ENCODE data around the gene CRABP2. TPM values are rescaled to one million over a fixed set of nuclear protein-coding genes. Genes with fewer than 3 reads are reported as not detected.
A peak's percentile ranks its signal among the peaks of the same experiment; 100 is the strongest.

CRABP2 gene
- total and polyA plus RNA-seq, 2 donors: 25.3 to 37.9 TPM

DNA sequence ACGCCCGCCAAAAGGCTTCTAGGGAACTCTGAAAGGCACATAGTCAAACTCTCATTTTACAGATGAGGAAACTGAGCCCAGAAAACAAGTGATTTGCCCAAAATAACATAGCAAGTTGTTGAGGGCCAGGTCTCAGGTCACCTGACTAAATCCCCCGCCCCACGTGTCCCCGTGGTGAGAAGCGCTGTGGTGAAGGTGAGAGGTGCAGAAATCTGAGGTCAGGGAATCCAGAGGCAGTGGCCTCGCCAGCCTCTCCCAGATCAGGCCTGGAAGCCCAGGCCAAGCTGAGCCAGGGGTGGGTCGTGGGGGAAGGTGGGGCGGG is 41.0 kb upstream of the CRABP2 start:
- Histone ChIP-seq H3K4me3 (ENCODE audit: low read depth, low read length) (peak overlapping the region; percentile 45), H3K27ac (ENCODE audit: low read depth) (peak overlapping the region; percentile 98), H3K4me1 (ENCODE audit: insufficient read depth) (no peaks in the 10 kb centered on the region), H3K36me3 (ENCODE audit: insufficient read depth) (no peaks in the 10 kb centered on the region)
- 44% methylated on average over 9 of the region's 9 CpGs for WGBS
- DNase-seq (ENCODE audit: extremely low spot score): no peak

DNA sequence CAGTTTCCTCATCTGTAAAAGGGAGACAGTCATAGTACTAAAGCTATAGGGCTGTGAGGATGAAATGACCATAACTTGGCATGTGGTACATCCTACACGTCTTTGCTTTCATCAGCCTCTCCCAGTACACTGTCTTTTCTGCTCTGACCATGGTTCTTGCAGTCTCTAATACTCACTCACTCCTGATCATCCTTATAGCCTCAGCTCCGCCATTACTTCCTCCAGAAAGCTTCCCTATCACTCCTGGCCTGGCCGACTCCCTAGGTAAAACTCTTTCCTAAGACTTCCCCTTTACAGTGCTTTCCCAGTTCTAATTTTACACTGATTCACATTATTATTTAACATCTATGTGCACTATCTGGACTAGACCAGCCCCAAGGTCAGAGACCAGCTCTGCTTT is 40.5 kb upstream of the CRABP2 start:
- H3K4me1 ChIP-seq (ENCODE audit: insufficient read depth): no peaks in the 10 kb centered on the region
- no peak overlapping the region for H3K4me3 ChIP-seq (ENCODE audit: low read depth, low read length)
- no peaks in the 10 kb centered on the region for H3K36me3 ChIP-seq (ENCODE audit: insufficient read depth)
- no peak for DNase-seq (ENCODE audit: extremely low spot score)
- WGBS: 67% methylated on average over 3 of the region's 3 CpGs
- no peak overlapping the region for H3K27ac ChIP-seq (ENCODE audit: low read depth)

DNA sequence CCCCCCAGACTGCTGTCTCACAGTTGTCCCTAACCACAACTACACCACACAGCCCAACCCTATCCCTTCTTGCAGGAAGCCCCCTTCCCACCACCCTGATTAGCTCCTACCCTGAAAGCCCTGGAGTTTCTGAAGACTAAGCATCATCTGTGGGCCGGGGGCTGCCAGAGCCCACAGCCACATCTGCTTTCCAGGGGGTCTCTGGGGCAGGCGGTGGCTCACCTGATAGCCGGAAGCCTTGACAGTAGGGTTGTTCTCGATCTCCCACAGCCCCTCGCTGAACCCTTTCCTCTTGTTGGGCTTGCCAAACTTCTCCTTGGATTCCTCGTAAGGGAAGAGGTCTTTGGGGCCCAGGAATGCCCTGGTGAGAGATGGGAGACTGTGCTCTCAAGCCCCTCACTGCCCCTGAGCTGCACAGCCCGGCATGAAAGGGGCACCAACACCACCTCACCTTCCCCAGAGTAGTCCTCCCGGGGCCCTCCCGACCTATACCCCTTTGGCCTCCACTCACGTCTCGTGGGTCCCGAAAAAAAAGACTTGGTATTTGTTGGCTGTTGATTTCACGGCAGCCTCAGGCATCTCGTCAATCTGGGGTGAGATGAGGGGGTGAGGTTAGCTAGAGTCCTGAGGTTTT is 39.5 kb upstream of the CRABP2 start:
- no peak for DNase-seq (ENCODE audit: extremely low spot score)
- no peak overlapping the region for H3K4me3 ChIP-seq (ENCODE audit: low read depth, low read length)
- 85% methylated on average over 14 of the region's 14 CpGs for WGBS
- no peak overlapping the region for H3K27ac ChIP-seq (ENCODE audit: low read depth)
- no peaks in the 10 kb centered on the region for H3K4me1 ChIP-seq (ENCODE audit: insufficient read depth)
- H3K36me3 ChIP-seq (ENCODE audit: insufficient read depth): no peaks in the 10 kb centered on the region

DNA sequence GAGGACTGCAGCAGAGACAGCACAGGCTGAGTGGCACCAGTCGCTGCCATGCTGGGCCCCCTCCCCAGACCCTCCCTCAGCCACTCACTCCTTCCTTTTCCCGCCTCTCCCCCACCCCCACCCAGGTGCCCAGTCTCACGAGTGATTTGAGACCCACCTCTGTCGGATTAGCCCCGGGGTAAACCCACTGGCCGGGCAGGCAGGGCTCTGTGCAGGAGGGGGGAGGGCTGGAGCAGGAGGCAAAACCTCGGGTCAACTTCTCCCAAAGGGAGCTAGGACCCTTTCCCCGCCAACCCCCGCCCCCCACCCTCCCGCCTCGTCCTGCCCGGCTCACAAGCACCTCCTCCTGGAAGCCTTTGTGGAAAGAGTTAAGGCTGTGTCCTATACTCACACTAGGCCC is 39.0 kb upstream of the CRABP2 start:
- Histone ChIP-seq H3K4me3 (ENCODE audit: low read depth, low read length) (no peak overlapping the region), H3K36me3 (ENCODE audit: insufficient read depth) (no peaks in the 10 kb centered on the region), H3K27ac (ENCODE audit: low read depth) (no peak overlapping the region), H3K4me1 (ENCODE audit: insufficient read depth) (no peaks in the 10 kb centered on the region)
- DNase-seq (ENCODE audit: extremely low spot score): no peak
- 79% methylated on average over 12 of the region's 12 CpGs for WGBS

DNA sequence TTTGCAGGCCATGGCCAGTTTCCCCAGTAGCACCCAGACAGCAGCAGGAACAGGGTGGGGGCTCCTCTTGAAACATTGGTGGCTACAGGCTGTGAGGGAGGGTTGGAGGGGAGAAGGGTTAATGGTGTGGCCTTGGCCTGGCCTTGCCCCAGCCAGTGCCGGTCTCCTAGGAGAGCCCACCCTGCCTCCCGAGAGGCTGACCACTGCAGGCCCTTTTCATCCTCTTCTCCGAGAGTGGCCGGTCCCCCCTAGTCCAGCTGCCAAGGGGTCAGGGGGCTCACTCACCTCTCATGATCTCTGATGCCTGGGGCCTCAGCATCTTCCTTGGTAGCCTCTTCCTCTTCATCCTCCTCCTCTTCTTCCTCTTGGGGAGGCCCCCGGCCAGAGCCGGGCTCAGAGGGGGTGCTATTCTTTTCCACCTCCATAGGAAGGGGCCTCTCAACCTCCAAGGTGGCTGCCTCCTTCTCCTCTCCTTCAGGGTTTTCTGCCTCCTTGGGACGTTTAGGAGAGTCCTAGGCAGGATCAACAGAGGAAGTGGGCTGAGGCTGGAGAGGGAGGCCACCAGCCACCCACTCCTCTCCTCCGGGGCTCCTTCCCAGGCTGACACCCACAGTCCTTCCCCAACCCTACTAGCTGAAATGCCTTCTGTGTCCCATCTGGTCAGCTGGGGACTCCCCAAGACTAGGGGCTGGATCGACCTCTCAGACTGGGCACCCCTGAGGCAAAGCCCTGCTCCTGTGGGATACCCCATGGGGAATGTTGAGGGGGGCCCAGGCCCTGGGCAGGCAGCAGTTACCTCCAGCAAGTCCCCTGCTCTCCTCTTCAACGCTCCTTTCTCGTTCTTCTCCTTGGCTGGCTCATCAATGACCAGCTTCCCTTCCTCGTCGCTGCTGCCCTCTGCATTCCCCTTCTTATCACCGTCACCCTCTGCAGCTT is 38.3 kb upstream of the CRABP2 start:
- Histone ChIP-seq H3K4me3 (ENCODE audit: low read depth, low read length) (no peak overlapping the region), H3K27ac (ENCODE audit: low read depth) (no peak overlapping the region), H3K36me3 (ENCODE audit: insufficient read depth) (no peaks in the 10 kb centered on the region), H3K4me1 (ENCODE audit: insufficient read depth) (no peaks in the 10 kb centered on the region)
- DNase-seq (ENCODE audit: extremely low spot score): no peak
- 88% methylated on average over 14 of the region's 14 CpGs for WGBS

DNA sequence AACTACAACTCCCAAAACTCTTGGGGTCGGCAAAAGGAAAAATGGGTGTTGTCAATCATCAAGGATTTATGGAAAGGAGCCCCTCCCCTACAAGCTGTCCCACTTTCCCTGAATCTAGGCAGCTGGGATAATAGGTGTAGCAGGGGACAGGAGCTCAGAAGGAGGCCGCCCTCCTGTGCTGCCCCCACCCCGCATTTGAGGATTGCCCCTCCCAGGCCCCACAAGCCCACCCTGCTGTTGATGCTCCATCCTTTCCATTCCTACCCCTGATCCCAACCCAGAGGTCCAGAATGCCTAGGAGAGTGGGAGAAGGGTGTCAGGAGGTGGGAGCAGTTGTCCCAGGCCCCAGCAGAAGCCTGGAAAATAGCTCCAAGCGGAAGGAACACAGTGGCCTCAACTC is 37.4 kb upstream of the CRABP2 start:
- Histone ChIP-seq H3K27ac (ENCODE audit: low read depth) (no peak overlapping the region), H3K4me1 (ENCODE audit: insufficient read depth) (no peaks in the 10 kb centered on the region)
- WGBS: 89% methylated on average over 4 of the region's 4 CpGs

DNA sequence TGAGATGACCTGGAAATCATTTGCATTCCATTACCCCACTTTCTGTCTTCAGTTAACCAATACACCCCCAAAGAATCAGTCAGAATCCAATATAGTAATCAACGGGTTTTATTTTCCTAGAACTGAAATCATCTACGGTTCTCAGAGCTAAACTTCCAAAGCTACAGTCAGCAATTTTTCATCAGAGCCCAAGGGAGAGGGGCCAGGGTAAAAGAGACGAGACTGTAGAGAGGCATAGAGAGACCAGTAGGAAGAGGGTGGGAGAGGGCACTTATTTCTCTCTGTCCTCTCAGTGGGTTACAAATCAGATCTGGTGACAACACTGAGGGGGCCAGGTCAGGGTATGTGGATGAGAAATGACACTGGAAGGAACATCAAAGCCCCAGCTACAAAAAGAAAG is 36.6 kb upstream of the CRABP2 start:
- H3K27ac ChIP-seq (ENCODE audit: low read depth): no peak overlapping the region
- no peak for DNase-seq (ENCODE audit: extremely low spot score)
- no peaks in the 10 kb centered on the region for H3K4me1 ChIP-seq (ENCODE audit: insufficient read depth)
- no peak overlapping the region for H3K4me3 ChIP-seq (ENCODE audit: low read depth, low read length)
- H3K36me3 ChIP-seq (ENCODE audit: insufficient read depth): no peaks in the 10 kb centered on the region
- WGBS: 81% methylated on average over 3 of the region's 3 CpGs

More for the DNA sequence above, 37.4 kb upstream of the CRABP2 start:
- Histone ChIP-seq H3K4me3 (ENCODE audit: low read depth, low read length) (no peak overlapping the region), H3K36me3 (ENCODE audit: insufficient read depth) (no peaks in the 10 kb centered on the region)
- DNase-seq (ENCODE audit: extremely low spot score): no peak

DNA sequence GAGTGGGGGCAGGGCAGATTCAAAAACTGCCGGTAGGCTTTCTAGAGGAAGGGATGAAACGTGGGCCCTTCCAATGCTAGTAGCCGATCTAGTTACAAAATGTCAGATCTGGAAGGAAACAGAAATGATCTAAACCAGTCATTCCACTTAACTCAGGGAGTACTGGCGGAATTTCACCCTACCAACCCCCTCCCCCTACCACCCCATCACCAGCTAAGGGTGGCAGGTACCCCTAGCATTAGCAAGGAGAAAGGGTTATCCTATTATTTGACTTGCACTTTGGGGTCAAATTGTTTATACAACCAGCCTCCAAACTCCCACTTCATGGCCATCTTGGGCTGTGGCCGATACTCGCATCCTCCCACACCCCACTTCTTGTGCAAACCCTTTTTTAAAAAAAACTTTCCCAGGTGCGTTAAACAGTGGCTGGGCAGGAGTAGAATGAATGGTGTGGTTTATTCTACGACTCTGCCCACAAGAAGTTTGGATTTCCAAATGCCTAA is 36.1 kb upstream of the CRABP2 start:
- no peaks in the 10 kb centered on the region for H3K36me3 ChIP-seq (ENCODE audit: insufficient read depth)
- no peaks in the 10 kb centered on the region for H3K4me1 ChIP-seq (ENCODE audit: insufficient read depth)
- H3K27ac ChIP-seq (ENCODE audit: low read depth): peak overlapping the region; percentile 46
- peak overlapping the region; percentile 13 for H3K4me3 ChIP-seq (ENCODE audit: low read depth, low read length)
- no peak for DNase-seq (ENCODE audit: extremely low spot score)
- WGBS: 53% methylated on average over 8 of the region's 8 CpGs

DNA sequence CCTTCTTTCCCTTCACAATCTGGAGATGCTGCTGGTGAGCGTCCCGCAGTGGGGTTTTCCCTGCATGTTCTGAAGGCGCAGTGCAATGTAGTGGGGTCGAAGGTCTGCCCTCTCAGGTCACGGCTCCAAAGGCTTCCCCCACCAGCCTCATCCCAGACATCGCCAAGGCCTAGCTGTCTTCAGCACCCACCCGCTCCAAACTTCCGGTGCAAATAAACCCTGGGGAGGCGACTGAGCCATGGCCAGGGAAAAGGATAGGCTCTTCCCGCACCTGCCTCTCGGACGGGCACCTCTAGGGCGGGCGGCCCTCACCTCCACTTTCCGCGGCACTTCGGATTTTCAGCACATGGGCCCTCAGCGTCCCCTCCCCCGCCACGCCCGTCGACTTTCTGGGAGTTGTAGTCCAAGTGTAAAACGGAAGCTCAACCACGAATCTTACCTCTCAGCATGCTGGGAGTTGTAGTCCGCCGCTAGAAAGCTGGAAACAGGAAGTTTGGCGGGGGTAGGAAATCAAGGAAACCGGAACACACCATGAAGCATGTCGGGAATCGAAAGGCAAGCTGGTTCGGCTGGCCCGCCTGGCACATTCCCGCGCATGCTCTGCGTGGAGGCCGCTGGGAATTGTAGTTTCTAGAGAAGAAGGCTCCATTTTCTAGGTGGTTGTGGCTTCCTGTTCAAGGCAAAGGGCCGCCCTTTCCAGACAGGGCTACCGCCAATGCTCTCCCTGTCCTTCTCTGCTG is 35.5 kb upstream of the CRABP2 start, which contains the start of gene MRPL24:
Gene MRPL24, minus strand, starts transcription at position 348 of the 740 bp plus-strand sequence. CDS start 2,384 bp downstream, outside the sequence.
- H3K36me3 ChIP-seq (ENCODE audit: insufficient read depth): no peaks in the 10 kb centered on the region
- peak within 1 kb of the TSS; percentile 46 for H3K27ac ChIP-seq (ENCODE audit: low read depth)
- under 1% methylated on average over 38 of the region's 38 CpGs for WGBS

DNA sequence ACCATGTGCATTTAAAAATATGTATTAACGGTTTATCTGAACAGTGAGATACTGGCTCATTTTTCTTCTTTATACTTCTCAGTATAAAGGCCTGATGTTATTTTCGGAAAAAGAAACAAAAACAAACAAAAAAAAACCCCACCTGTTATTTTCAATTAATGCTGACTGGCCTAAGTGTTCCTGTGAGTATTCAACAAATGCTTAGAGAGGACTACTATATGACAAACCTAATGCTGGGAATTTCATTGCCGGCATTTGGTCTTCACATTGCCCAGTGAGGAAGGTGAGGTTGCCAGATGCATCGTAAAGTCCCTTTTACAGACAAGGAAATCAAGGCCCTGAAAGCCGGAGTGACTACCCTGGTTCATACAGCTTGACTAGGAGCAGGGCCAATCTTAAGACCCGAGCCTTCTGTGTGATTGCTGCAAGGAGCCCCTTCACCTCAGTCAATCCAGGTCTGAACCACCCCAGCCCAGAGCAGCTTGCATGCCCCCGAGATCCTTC is 34.9 kb upstream of the CRABP2 start:
- WGBS: 20% methylated on average over 7 of the region's 7 CpGs
- no peak for DNase-seq (ENCODE audit: extremely low spot score)
- H3K4me3 ChIP-seq (ENCODE audit: low read depth, low read length): peak overlapping the region; percentile 58
- H3K4me1 ChIP-seq (ENCODE audit: insufficient read depth): no peaks in the 10 kb centered on the region
- H3K27ac ChIP-seq (ENCODE audit: low read depth): no peak overlapping the region
- no peaks in the 10 kb centered on the region for H3K36me3 ChIP-seq (ENCODE audit: insufficient read depth)

More for the DNA sequence above, 35.5 kb upstream of the CRABP2 start, which contains the start of gene MRPL24:
- Histone ChIP-seq H3K4me3 (ENCODE audit: low read depth, low read length) (peak within 1 kb of the TSS; percentile 58), H3K4me1 (ENCODE audit: insufficient read depth) (no peaks in the 10 kb centered on the region)
- DNase-seq (ENCODE audit: extremely low spot score): peak; percentile 99

DNA sequence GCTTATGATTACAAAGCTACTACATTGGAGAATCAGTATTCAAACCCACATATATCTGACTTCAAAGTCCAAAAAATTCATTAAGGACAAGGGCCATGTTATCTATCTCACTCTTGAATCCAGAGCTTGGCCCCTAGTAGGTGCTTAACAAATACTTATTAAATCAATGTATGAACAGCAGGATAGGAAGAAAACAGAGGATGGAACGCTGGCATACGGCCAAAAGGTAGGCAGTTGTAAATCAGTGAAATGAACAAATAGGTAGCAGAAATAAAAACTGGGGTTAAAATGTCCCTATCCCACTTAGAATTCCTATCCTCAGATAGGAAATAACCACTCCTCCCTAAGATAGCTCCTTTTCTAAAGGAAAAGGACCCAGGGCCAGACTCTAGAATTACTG is 33.5 kb upstream of the CRABP2 start:
- DNase-seq (ENCODE audit: extremely low spot score): no peak
- WGBS: 86% methylated on average over 2 of the region's 2 CpGs
- Histone ChIP-seq H3K4me3 (ENCODE audit: low read depth, low read length) (no peak overlapping the region), H3K4me1 (ENCODE audit: insufficient read depth) (no peaks in the 10 kb centered on the region), H3K27ac (ENCODE audit: low read depth) (no peak overlapping the region), H3K36me3 (ENCODE audit: insufficient read depth) (no peaks in the 10 kb centered on the region)

DNA sequence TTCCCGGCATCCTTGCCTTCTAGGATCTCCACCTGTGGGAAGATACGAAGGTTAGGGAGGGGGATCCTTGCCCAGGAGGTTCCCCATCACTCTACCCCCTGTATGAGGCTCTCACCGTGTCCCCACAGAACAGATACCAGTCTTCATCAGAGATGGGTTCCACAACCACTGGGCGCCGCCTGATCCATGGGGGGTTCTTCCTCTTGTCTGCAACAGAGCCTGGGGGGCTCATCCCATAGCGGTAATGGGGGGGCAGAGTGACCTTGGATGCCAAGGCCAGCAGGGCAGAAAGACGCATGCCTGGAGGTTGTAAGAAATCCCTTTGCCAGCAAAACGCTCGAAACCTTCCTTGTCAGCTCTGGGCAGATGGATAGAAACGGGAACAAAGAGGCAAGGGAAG is 33.0 kb upstream of the CRABP2 start:
- WGBS: 89% methylated on average over 10 of the region's 10 CpGs
- no peak for DNase-seq (ENCODE audit: extremely low spot score)

DNA sequence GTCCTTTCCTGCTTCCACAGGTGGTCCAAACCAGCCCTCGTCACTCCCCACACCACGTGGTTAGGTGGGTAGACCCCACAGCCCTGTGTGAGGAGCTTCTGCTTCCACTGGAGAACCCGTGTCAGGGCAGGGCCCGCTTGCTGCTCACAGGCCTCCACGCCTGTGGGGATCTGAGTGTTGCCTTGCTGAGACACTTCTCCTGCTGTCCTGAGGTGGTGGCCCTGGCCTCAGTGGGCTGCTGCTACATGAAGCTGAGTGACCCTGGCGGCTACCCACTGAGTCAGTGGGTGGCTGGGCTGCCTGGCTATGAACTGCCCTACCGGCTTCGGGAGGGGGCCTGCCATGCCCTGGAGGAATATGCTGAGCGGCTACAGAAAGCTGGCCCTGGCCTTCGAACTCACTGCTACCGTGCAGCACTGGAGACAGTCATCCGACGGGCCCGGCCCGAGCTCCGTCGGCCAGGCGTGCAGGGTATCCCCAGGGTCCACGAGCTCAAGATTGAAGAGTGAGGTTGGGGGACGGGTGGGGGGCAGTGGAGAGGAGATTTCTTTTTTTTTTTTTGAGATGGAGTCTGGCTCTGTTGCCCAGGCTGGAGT is 28.7 kb upstream of the CRABP2 start:
- no peaks in the 10 kb centered on the region for H3K36me3 ChIP-seq (ENCODE audit: insufficient read depth)
- no peak for DNase-seq (ENCODE audit: extremely low spot score)
- 93% methylated on average over 20 of the region's 20 CpGs for WGBS
- H3K4me3 ChIP-seq (ENCODE audit: low read depth, low read length): no peak overlapping the region
- no peak overlapping the region for H3K27ac ChIP-seq (ENCODE audit: low read depth)
- no peaks in the 10 kb centered on the region for H3K4me1 ChIP-seq (ENCODE audit: insufficient read depth)

More for the DNA sequence above, 33.0 kb upstream of the CRABP2 start:
- Histone ChIP-seq H3K4me1 (ENCODE audit: insufficient read depth) (no peaks in the 10 kb centered on the region), H3K36me3 (ENCODE audit: insufficient read depth) (no peaks in the 10 kb centered on the region), H3K4me3 (ENCODE audit: low read depth, low read length) (no peak overlapping the region), H3K27ac (ENCODE audit: low read depth) (no peak overlapping the region)

Measured in urinary bladder (tissue), 4 donors.